ENCODE measurements around the gene EPAS1. TPM values are rescaled to one million over a fixed set of nuclear protein-coding genes. Genes with fewer than 3 reads are reported as not detected.

EPAS1 gene
- total and polyA plus RNA-seq, 2 of the 8 experiments (the other 6 are each of a cell fraction or from before 2014, with no cell fraction given) = 2.0 to 4.9 TPM

DNA sequence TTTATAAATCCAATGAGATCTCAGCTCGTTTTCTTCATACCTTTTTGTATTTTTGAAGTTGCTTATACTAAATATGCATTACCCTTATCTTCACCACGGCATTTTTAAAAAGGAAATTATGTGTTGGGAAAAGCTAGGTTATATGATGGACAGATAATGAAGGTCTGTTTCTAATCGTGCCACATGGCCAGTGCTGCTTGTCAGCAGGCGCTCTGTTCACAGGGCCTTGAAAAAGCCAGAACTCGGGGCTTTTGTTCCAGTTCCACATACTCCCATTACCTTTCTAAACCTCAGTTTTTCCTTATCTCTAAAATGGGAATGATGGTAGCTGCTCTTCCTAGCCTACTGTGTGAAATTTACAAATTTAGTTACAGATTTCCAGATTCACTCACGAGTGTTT, 42.0 kb downstream of the EPAS1 start:
- Histone ChIP-seq H3K56ac (replicated peaks; ENCODE audit: insufficient read length, low read depth, low read length) (no peak overlapping the region), H3K9ac (replicated peaks in 1 of 4; ENCODE audit: extremely low read depth in 1 of 4, low read depth in 3 of 4, low read length in 3 of 4) (no peak overlapping the region), H3K27ac (ENCODE audit: low read depth, low read length) (no peak overlapping the region), H2BK120ac (replicated peaks; ENCODE audit: low read depth, low read length) (no peak overlapping the region), H3K36me3 (ENCODE audit: control insufficient read depth in 2 of 4, insufficient read depth in 4 of 4, low read length in 3 of 4) (no peaks in the 10 kb centered on the region), H2AK5ac (ENCODE audit: low read depth, low read length) (no peak overlapping the region), H3K4me3 (ENCODE audit: extremely low read depth in 1 of 4, insufficient read depth in 2 of 4, low read depth in 3 of 4, low read length in 4 of 4) (no peak overlapping the region), H2BK20ac (ENCODE audit: low read length) (no peak overlapping the region), H2BK15ac (ENCODE audit: low read length) (no peak overlapping the region), H3K14ac (ENCODE audit: insufficient read length) (no peak overlapping the region), H3K79me1 (ENCODE audit: low read depth, low read length) (no peaks in the 10 kb centered on the region), H3K23me2 (ENCODE audit: low read depth, low read length) (no peaks in the 10 kb centered on the region), H3K79me2 (ENCODE audit: control insufficient read depth in 1 of 2, insufficient read depth in 2 of 2, low read length in 2 of 2) (no peaks in the 10 kb centered on the region), H3K4ac (replicated peaks; ENCODE audit: insufficient read length, low read depth, low read length) (no peak overlapping the region), H4K8ac (ENCODE audit: extremely low read depth, insufficient read depth, low read length) (no peak overlapping the region), H3K18ac (ENCODE audit: extremely low read depth, low read length) (no peak overlapping the region), H4K5ac (ENCODE audit: insufficient read length, low read depth, low read length) (no peak overlapping the region), H3K4me2 (ENCODE audit: insufficient read depth in 1 of 2, low read depth in 2 of 2, low read length in 2 of 2) (no peak overlapping the region), H4K20me1 (replicated peaks in 1 of 2; ENCODE audit: control insufficient read depth in 1 of 2, insufficient read depth in 2 of 2, low read length in 2 of 2) (no peaks in the 10 kb centered on the region), H2BK5ac (ENCODE audit: low read depth, low read length) (no peak overlapping the region), H2AFZ (ENCODE audit: low read length) (no peak overlapping the region), H2BK12ac (ENCODE audit: low read depth, low read length) (no peak overlapping the region), H3K27me3 (replicated peaks in 1 of 4; ENCODE audit: control insufficient read depth in 3 of 4, extremely low read depth in 1 of 4, insufficient read depth in 3 of 4, low read length in 3 of 4) (no peaks in the 10 kb centered on the region; a peak in 1 of 7 replicates), H3K23ac (ENCODE audit: insufficient read length) (no peak overlapping the region), H4K91ac (replicated peaks; ENCODE audit: insufficient read length, low read length) (no peak overlapping the region), H3K9me3 (ENCODE audit: insufficient read depth in 2 of 2, low read depth in 1 of 2, low read length in 1 of 2) (no peaks in the 10 kb centered on the region), H3K4me1 (replicated peaks in 1 of 4; ENCODE audit: control insufficient read depth in 3 of 4, insufficient read depth in 4 of 4, low read length in 3 of 4) (peaks cover 0 to 9% (median 7%) of the 10 kb centered on the region in 4 experiments; a peak in 6 of 7 replicates)
- FAIRE-seq (no peak), DNase-seq (ENCODE audit: low read depth in 1 of 2, low spot score in 2 of 2) (no peak)
- ChIA-PET CTCF (ENCODE audit: partially characterized antibody) (interaction anchor here (0.7 to 2.5 kb wide), 9 partner anchors 9 to 346 kb away, joined by 3 to 13 read pairs (median 3); no protein-coding TSS in a partner anchor), POLR2A (ENCODE audit: partially characterized antibody) (interaction anchor here (1.1 kb wide), 1 partner anchor 29 kb away, joined by 3 read pairs; no protein-coding TSS in a partner anchor)
- WGBS, 2 experiments (ENCODE audit: extremely low coverage in 1 of 2, insufficient coverage in 1 of 2, insufficient read length in 1 of 2, insufficient replicate concordance in 2 of 2, low coverage in 1 of 2, low lambda C conversion rate in 2 of 2, missing lambda C conversion rate in 1 of 2) = 91% methylated on average over 6 of the region's 6 CpGs; no CpG with 5 or more reads in 1 of the 2 experiments
- TF ChIP-seq POLR2A (IDR thresholded peaks at IDR 0.05; ENCODE audit: control extremely low read depth in 1 of 2, low read depth in 2 of 2, low read length in 2 of 2) = no peak
- TF ChIP-seq CTBP2 (IDR thresholded peaks at IDR 0.05; ENCODE audit: borderline replicate concordance, insufficient read depth, insufficient read length, low read length) = no peak
- no peak for TF ChIP-seq RNF2 (IDR thresholded peaks at IDR 0.05; ENCODE audit: borderline replicate concordance, low read depth, low read length, missing control alignments, poor library complexity, severe bottlenecking)
- TF ChIP-seq CTCF (IDR thresholded peaks at IDR 0.05; ENCODE audit: control extremely low read depth in 1 of 3, insufficient read depth in 1 of 3, low read depth in 1 of 3, low read length in 3 of 3) = no peak
- TF ChIP-seq MAFK (IDR thresholded peaks at IDR 0.05; ENCODE audit: low read depth, low read length) = no peak
- TF ChIP-seq BRCA1 (IDR thresholded peaks at IDR 0.05; ENCODE audit: low read depth, low read length) = no peak
- TF ChIP-seq HDAC6 (IDR thresholded peaks at IDR 0.05; ENCODE audit: low read depth, low read length) = no peak
- TF ChIP-seq TAF7 (optimal IDR thresholded peaks at IDR 0.05; ENCODE audit: borderline replicate concordance, low read depth, low read length) = no peak
- TF ChIP-seq GTF2F1 (IDR thresholded peaks at IDR 0.05; ENCODE audit: borderline replicate concordance, low read depth, low read length) = no peak
